ENCODE results near the gene ATP10B. TPM values are rescaled to one million over a fixed set of nuclear protein-coding genes. Genes with fewer than 3 reads are reported as not detected.

The ATP10B gene
- total and polyA plus RNA-seq, 10 of the 15 experiments (the other 5 are each of a cell fraction or from before 2014, with no cell fraction given): not detected

DNA sequence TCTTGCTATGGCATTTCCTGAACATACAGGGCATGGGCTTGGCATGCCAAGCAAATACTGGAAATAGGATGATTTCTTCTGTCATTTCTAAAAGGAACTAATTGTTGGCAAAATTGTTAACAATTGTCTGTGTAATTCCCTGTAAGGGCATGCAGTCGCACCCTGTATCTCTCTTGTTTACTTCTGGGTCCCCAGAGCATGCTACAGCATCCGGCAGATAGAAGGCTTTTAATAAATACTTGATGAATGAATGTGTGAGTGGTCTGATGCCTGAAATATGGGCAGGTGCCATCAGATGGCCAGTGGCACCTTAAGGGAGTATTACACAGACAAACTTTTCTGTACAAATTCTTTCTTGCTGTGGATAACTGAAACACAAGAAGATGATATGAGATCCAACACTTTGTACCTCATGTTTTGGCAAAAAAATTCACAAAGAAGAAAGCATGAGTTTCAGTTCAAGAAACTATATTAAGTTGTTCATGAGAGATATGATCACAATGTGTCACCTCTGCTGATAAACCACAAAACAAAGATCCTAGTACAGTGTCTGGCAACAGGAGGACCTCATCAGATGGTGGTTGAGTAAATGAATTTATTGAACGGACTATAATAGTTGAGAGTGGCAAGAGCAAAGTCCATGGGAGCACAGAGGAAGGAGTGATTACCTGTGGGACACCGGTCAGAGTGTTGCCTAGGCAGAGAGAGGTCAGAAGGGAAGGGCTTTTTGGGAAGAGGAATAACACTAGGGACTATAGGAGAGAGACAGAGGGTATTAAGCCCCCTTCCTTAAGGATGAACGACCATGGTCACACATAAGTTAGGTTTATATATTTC, 194.2 kb downstream of the ATP10B start:
- H2AFZ ChIP-seq (ENCODE audit: control insufficient read depth, low read depth, low read length): no peak overlapping the region
- no peaks in the 10 kb centered on the region for H4K20me1 ChIP-seq (ENCODE audit: control insufficient read depth, insufficient read depth)
- H3K27ac ChIP-seq (ENCODE audit: control insufficient read depth, insufficient read depth): no peak overlapping the region
- in situ Hi-C loops (cut with MboI) (no loop called here), intact Hi-C loops (cut with micrococcal nuclease; ENCODE audit: unreplicated experiment) (no loop called here)
- no peak overlapping the region for H3K9ac ChIP-seq (ENCODE audit: control insufficient read depth, insufficient read depth, low read length)
- DNase-seq (ENCODE audit: low read depth, low spot score) (no peak), FAIRE-seq (peak; percentile 44), ATAC-seq (no peak)
- H3K36me3 ChIP-seq (ENCODE audit: control insufficient read depth in 2 of 2, insufficient read depth in 2 of 2, low read length in 1 of 2): no peaks in the 10 kb centered on the region
- no peak overlapping the region for H3K4me3 ChIP-seq
- WGBS (ENCODE audit: insufficient coverage, insufficient replicate concordance, low lambda C conversion rate, missing lambda C conversion rate): 29% methylated on average over 5 of the region's 5 CpGs
- ChIA-PET RAD21 (ENCODE audit: unreplicated experiment) (no interaction called here), CTCF (interaction anchor here (0.6 kb wide), 1 partner anchor 621 kb away, joined by 3 read pairs; no protein-coding TSS in a partner anchor), POLR2A (no interaction called here), SMC1A (ENCODE audit: uncharacterized antibody, unreplicated experiment) (no interaction called here)
- H3K4me2 ChIP-seq (ENCODE audit: control insufficient read depth, insufficient read depth): no peak overlapping the region
- no peaks in the 10 kb centered on the region for H3K79me2 ChIP-seq (ENCODE audit: control insufficient read depth, insufficient read depth, low read length)
- H3K4me1 ChIP-seq (ENCODE audit: control insufficient read depth, insufficient read depth, low read length): peaks cover 3% of the 10 kb centered on the region; the same call in 1 of the 2 replicates
- BruUV-seq (replicated peaks): no TSS peak
- H3K9me3 ChIP-seq (replicated peaks; ENCODE audit: control insufficient read depth, insufficient read depth, low read length): no peaks in the 10 kb centered on the region
- no peaks in the 10 kb centered on the region for H3K27me3 ChIP-seq (replicated peaks in 1 of 2; ENCODE audit: control insufficient read depth in 2 of 2, insufficient read depth in 2 of 2, low read length in 1 of 2)
- TF ChIP-seq ZNF622 (IDR thresholded peaks at IDR 0.05): no peak
- TF ChIP-seq TAF1 (IDR thresholded peaks at IDR 0.05; ENCODE audit: borderline replicate concordance, low read depth, low read length): no peak
- no peak for TF ChIP-seq TARDBP (IDR thresholded peaks at IDR 0.05; ENCODE audit: borderline replicate concordance)
- TF ChIP-seq WRNIP1 (IDR thresholded peaks at IDR 0.05; ENCODE audit: borderline replicate concordance, low read depth, low read length): no peak
- TF ChIP-seq SREBF1 (IDR thresholded peaks at IDR 0.05; ENCODE audit: low read length): no peak
- no peak for TF ChIP-seq SIN3A (IDR thresholded peaks at IDR 0.05; ENCODE audit: low read depth, low read length)
- no peak for TF ChIP-seq HDAC2 (IDR thresholded peaks at IDR 0.05)
- no peak for TF ChIP-seq NRF1 (conservative IDR thresholded peaks at IDR 0.05; ENCODE audit: low read depth, low read length)
- TF ChIP-seq KAT2A (conservative IDR thresholded peaks at IDR 0.05; ENCODE audit: control insufficient read depth, low read depth, low read length): no peak
- no peak for TF ChIP-seq ZZZ3 (IDR thresholded peaks at IDR 0.05; ENCODE audit: control insufficient read depth, insufficient read length, low read depth)
- TF ChIP-seq CBX5 (IDR thresholded peaks at IDR 0.05; ENCODE audit: low read depth): no peak
- TF ChIP-seq NKRF (conservative IDR thresholded peaks at IDR 0.05): no peak
- TF ChIP-seq, protein P1, sequence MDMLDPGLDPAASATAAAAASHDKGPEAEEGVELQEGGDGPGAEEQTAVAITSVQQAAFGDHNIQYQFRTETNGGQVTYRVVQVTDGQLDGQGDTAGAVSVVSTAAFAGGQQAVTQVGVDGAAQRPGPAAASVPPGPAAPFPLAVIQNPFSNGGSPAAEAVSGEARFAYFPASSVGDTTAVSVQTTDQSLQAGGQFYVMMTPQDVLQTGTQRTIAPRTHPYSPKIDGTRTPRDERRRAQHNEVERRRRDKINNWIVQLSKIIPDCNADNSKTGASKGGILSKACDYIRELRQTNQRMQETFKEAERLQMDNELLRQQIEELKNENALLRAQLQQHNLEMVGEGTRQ (IDR thresholded peaks at IDR 0.05; ENCODE audit: borderline replicate concordance, low read depth, low read length): no peak
- no peak for TF ChIP-seq POU2F2 (IDR thresholded peaks at IDR 0.05; ENCODE audit: borderline replicate concordance, low read depth, low read length)
- TF ChIP-seq, protein P2, sequence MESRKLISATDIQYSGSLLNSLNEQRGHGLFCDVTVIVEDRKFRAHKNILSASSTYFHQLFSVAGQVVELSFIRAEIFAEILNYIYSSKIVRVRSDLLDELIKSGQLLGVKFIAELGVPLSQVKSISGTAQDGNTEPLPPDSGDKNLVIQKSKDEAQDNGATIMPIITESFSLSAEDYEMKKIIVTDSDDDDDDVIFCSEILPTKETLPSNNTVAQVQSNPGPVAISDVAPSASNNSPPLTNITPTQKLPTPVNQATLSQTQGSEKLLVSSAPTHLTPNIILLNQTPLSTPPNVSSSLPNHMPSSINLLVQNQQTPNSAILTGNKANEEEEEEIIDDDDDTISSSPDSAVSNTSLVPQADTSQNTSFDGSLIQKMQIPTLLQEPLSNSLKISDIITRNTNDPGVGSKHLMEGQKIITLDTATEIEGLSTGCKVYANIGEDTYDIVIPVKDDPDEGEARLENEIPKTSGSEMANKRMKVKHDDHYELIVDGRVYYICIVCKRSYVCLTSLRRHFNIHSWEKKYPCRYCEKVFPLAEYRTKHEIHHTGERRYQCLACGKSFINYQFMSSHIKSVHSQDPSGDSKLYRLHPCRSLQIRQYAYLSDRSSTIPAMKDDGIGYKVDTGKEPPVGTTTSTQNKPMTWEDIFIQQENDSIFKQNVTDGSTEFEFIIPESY (IDR thresholded peaks at IDR 0.05): no peak
- TF ChIP-seq, protein P3, sequence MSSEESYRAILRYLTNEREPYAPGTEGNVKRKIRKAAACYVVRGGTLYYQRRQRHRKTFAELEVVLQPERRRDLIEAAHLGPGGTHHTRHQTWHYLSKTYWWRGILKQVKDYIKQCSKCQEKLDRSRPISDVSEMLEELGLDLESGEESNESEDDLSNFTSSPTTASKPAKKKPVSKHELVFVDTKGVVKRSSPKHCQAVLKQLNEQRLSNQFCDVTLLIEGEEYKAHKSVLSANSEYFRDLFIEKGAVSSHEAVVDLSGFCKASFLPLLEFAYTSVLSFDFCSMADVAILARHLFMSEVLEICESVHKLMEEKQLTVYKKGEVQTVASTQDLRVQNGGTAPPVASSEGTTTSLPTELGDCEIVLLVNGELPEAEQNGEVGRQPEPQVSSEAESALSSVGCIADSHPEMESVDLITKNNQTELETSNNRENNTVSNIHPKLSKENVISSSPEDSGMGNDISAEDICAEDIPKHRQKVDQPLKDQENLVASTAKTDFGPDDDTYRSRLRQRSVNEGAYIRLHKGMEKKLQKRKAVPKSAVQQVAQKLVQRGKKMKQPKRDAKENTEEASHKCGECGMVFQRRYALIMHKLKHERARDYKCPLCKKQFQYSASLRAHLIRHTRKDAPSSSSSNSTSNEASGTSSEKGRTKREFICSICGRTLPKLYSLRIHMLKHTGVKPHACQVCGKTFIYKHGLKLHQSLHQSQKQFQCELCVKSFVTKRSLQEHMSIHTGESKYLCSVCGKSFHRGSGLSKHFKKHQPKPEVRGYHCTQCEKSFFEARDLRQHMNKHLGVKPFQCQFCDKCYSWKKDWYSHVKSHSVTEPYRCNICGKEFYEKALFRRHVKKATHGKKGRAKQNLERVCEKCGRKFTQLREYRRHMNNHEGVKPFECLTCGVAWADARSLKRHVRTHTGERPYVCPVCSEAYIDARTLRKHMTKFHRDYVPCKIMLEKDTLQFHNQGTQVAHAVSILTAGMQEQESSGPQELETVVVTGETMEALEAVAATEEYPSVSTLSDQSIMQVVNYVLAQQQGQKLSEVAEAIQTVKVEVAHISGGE (CRISPR knock-in tag; IDR thresholded peaks at IDR 0.05): no peak
- no peak for TF ChIP-seq RFX5 (IDR thresholded peaks at IDR 0.05; ENCODE audit: low read depth, low read length)

Measured in GM12878 (cell line).